ENCODE data around the gene TP53BP1.
"Not testable (repeated sequence)": the region's sequence is repeated elsewhere in the genome, so short reads cannot be mapped to it uniquely, and the experiment has no call there.

Gene TP53BP1, protein sequence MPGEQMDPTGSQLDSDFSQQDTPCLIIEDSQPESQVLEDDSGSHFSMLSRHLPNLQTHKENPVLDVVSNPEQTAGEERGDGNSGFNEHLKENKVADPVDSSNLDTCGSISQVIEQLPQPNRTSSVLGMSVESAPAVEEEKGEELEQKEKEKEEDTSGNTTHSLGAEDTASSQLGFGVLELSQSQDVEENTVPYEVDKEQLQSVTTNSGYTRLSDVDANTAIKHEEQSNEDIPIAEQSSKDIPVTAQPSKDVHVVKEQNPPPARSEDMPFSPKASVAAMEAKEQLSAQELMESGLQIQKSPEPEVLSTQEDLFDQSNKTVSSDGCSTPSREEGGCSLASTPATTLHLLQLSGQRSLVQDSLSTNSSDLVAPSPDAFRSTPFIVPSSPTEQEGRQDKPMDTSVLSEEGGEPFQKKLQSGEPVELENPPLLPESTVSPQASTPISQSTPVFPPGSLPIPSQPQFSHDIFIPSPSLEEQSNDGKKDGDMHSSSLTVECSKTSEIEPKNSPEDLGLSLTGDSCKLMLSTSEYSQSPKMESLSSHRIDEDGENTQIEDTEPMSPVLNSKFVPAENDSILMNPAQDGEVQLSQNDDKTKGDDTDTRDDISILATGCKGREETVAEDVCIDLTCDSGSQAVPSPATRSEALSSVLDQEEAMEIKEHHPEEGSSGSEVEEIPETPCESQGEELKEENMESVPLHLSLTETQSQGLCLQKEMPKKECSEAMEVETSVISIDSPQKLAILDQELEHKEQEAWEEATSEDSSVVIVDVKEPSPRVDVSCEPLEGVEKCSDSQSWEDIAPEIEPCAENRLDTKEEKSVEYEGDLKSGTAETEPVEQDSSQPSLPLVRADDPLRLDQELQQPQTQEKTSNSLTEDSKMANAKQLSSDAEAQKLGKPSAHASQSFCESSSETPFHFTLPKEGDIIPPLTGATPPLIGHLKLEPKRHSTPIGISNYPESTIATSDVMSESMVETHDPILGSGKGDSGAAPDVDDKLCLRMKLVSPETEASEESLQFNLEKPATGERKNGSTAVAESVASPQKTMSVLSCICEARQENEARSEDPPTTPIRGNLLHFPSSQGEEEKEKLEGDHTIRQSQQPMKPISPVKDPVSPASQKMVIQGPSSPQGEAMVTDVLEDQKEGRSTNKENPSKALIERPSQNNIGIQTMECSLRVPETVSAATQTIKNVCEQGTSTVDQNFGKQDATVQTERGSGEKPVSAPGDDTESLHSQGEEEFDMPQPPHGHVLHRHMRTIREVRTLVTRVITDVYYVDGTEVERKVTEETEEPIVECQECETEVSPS (N-terminal part only)

GRCh38 chr15:43492673-43493601 lies at the start of gene TP53BP1:
TSS of gene TP53BP1 (minus strand) at chr15:43493156. CDS start at chr15:43493043, 113 bp downstream.
- H3K27me3 Mint-ChIP-seq (ENCODE audit: low read depth): no peaks in the 10 kb centered on the region
- H3K9me3 Mint-ChIP-seq: no peaks in the 10 kb centered on the region
- DNase-seq (ENCODE audit: low spot score): peak; percentile 95
- H3K36me3 Mint-ChIP-seq (ENCODE audit: low read depth): peaks cover 24% of the 10 kb centered on the region
- peaks cover 26% of the 10 kb centered on the region for H3K4me1 Mint-ChIP-seq (ENCODE audit: low read depth)
- H3K4me3 Mint-ChIP-seq: peak within 1 kb of the TSS; percentile 93
- peak within 1 kb of the TSS; percentile 92 for H3K27ac Mint-ChIP-seq

GRCh38 chr15:43541785-43542184 lies 48.8 kb upstream of the TP53BP1 start:
- Mint-ChIP-seq H3K4me1 (ENCODE audit: low read depth) (peaks cover 3% of the 10 kb centered on the region), H3K4me3 (no peak overlapping the region), H3K27me3 (ENCODE audit: low read depth) (no peaks in the 10 kb centered on the region), H3K36me3 (ENCODE audit: low read depth) (no peaks in the 10 kb centered on the region), H3K27ac (no peak overlapping the region), H3K9me3 (no peaks in the 10 kb centered on the region)
- no peak for DNase-seq (ENCODE audit: low spot score)

DNA sequence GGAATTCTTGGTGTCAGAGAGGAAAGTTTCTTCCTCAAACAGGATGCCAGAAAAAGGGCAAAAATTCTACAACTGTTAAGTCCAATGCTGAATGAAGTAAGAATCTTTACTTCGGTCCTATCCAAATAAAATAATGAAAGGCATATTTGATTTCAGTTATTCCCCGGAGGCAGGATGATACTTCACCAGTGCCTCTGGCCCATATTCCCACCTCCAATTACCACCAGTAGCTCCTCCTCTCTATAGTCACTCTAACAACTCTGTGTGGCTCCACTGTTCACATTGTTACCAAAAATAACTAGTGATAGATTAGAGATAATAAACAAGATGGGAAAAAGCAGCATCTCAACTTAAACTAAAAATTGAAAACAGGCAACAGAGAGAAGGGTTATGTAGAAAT lies 45.1 kb upstream of the TP53BP1 start:
- Mint-ChIP-seq H3K27me3 (ENCODE audit: low read depth) (no peaks in the 10 kb centered on the region), H3K4me3 (no peak overlapping the region), H3K9me3 (no peaks in the 10 kb centered on the region), H3K36me3 (ENCODE audit: low read depth) (no peaks in the 10 kb centered on the region), H3K27ac (no peak overlapping the region), H3K4me1 (ENCODE audit: low read depth) (peaks cover 3% of the 10 kb centered on the region)
- DNase-seq (ENCODE audit: low spot score): no peak

DNA sequence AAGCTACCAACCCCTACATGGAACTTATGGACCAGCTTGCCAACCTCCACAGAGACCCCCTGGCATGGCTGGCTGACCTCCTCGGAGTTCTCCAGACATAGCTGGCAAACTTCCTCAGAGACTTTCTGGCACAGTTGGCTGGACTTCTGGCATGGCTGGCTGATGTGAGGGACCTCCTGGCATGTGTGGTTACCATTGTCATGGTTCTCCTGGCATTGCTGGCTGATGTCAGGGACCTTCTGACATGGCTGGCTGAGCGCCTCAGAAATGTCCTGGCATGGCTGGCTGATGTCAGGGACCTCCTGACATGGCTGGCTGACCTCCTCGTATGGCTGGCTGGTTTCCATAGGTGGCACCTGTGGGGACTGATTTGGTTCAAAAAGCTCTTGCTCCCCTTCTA lies 41.9 kb upstream of the TP53BP1 start:
- no peak for DNase-seq (ENCODE audit: low spot score)
- Mint-ChIP-seq H3K27me3 (ENCODE audit: low read depth) (no peaks in the 10 kb centered on the region), H3K27ac (no peak overlapping the region), H3K36me3 (ENCODE audit: low read depth) (no peaks in the 10 kb centered on the region), H3K9me3 (no peaks in the 10 kb centered on the region), H3K4me3 (no peak overlapping the region), H3K4me1 (ENCODE audit: low read depth) (no peaks in the 10 kb centered on the region)

GRCh38 chr15:43532826-43533225 lies 39.9 kb upstream of the TP53BP1 start:
- H3K36me3 Mint-ChIP-seq (ENCODE audit: low read depth); H3K4me3 Mint-ChIP-seq: not testable (repeated sequence)

DNA sequence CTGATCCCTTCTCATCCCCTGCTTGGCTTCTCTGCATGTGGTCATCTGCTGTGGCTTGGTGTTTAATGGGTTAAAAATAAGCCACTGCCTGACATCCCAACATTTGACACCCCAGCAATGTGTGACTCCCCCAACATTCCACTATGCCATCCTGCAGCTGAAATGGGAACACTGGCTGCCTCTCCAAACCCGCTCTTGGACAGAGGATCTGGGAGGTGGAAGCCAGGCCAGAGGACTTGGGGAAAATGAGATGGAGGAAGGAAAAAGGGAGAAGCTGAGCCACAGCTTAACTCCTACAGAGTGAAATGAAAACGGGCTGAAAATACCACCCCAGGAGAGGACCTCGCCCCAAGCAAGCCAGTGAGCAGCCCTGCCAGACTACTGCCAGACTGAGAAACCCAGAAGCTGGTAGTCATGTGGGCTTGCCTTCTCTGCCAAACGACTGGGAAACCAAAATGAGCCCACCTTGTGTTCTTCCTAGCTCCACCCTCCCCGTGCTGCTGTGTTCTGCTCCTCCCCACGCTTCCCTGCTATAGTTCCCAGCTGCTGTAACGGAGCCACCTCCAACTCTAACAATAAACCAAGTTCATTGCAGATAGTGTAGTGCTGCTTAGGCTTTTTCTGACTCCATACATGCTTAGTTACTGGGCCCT lies 38.2 kb upstream of the TP53BP1 start:
- Mint-ChIP-seq H3K27ac (no peak overlapping the region), H3K27me3 (ENCODE audit: low read depth) (no peaks in the 10 kb centered on the region), H3K9me3 (no peaks in the 10 kb centered on the region), H3K36me3 (ENCODE audit: low read depth) (no peaks in the 10 kb centered on the region), H3K4me1 (ENCODE audit: low read depth) (peaks cover 3% of the 10 kb centered on the region), H3K4me3 (no peak overlapping the region)
- DNase-seq (ENCODE audit: low spot score): no peak

More at GRCh38 chr15:43532826-43533225, 39.9 kb upstream of the TP53BP1 start:
- H3K9me3 Mint-ChIP-seq; DNase-seq (ENCODE audit: low spot score); H3K4me1 Mint-ChIP-seq (ENCODE audit: low read depth); H3K27me3 Mint-ChIP-seq (ENCODE audit: low read depth); H3K27ac Mint-ChIP-seq: not testable (repeated sequence)

GRCh38 chr15:43529587-43530345 lies 36.8 kb upstream of the TP53BP1 start:
- Mint-ChIP-seq H3K9me3 (no peaks in the 10 kb centered on the region), H3K4me3 (no peak overlapping the region), H3K27me3 (ENCODE audit: low read depth) (no peaks in the 10 kb centered on the region), H3K36me3 (ENCODE audit: low read depth) (no peaks in the 10 kb centered on the region), H3K4me1 (ENCODE audit: low read depth) (peaks cover 11% of the 10 kb centered on the region), H3K27ac (no peak overlapping the region)
- DNase-seq (ENCODE audit: low spot score): no peak

GRCh38 chr15:43529141-43529540 lies 36.2 kb upstream of the TP53BP1 start:
- H3K4me3 Mint-ChIP-seq: no peak overlapping the region
- no peaks in the 10 kb centered on the region for H3K9me3 Mint-ChIP-seq

GRCh38 chr15:43528542-43529007 lies 35.6 kb upstream of the TP53BP1 start:
- H3K4me1 Mint-ChIP-seq (ENCODE audit: low read depth): peaks cover 11% of the 10 kb centered on the region
- H3K9me3 Mint-ChIP-seq: no peaks in the 10 kb centered on the region
- H3K27me3 Mint-ChIP-seq (ENCODE audit: low read depth): no peaks in the 10 kb centered on the region
- H3K4me3 Mint-ChIP-seq: no peak overlapping the region
- H3K27ac Mint-ChIP-seq: no peak overlapping the region
- peaks cover 2% of the 10 kb centered on the region for H3K36me3 Mint-ChIP-seq (ENCODE audit: low read depth)
- no peak for DNase-seq (ENCODE audit: low spot score)

More at GRCh38 chr15:43529141-43529540, 36.2 kb upstream of the TP53BP1 start:
- Mint-ChIP-seq H3K27me3 (ENCODE audit: low read depth) (no peaks in the 10 kb centered on the region), H3K36me3 (ENCODE audit: low read depth) (no peaks in the 10 kb centered on the region), H3K4me1 (ENCODE audit: low read depth) (peaks cover 11% of the 10 kb centered on the region), H3K27ac (no peak overlapping the region)
- no peak for DNase-seq (ENCODE audit: low spot score)

- peaks cover 13% of the 10 kb centered on the region for H3K4me1 Mint-ChIP-seq (ENCODE audit: low read depth)
- no peak overlapping the region for H3K4me3 Mint-ChIP-seq
- DNase-seq (ENCODE audit: low spot score): no peak
- no peak overlapping the region for H3K27ac Mint-ChIP-seq
- peaks cover 6% of the 10 kb centered on the region for H3K36me3 Mint-ChIP-seq (ENCODE audit: low read depth)
- no peaks in the 10 kb centered on the region for H3K27me3 Mint-ChIP-seq (ENCODE audit: low read depth)
- no peaks in the 10 kb centered on the region for H3K9me3 Mint-ChIP-seq
Measured at GRCh38 chr15:43527802-43528541, 35.0 kb upstream of the TP53BP1 start.

GRCh38 chr15:43527016-43527801 lies 34.3 kb upstream of the TP53BP1 start:
- no peaks in the 10 kb centered on the region for H3K27me3 Mint-ChIP-seq (ENCODE audit: low read depth)
- no peak for DNase-seq (ENCODE audit: low spot score)
- peaks cover 9% of the 10 kb centered on the region for H3K36me3 Mint-ChIP-seq (ENCODE audit: low read depth)
- peaks cover 13% of the 10 kb centered on the region for H3K4me1 Mint-ChIP-seq (ENCODE audit: low read depth)
- H3K27ac Mint-ChIP-seq: no peak overlapping the region
- no peak overlapping the region for H3K4me3 Mint-ChIP-seq
- H3K9me3 Mint-ChIP-seq: no peaks in the 10 kb centered on the region
